Type B pancreatic cell (in vitro differentiated cells): ENCODE data around the gene LGR6. TPM values are rescaled to one million over a fixed set of nuclear protein-coding genes. Genes with fewer than 3 reads are reported as not detected.

ENCODE experiments used
- DNase-seq: peaks from one replicate; pipeline ENCODE4 v3.0.0; 2021; ENCODE audit warnings: mixed read lengths; ENCODE audit not compliant: unreplicated experiment; ENCODE audit errors: extremely low spot score
- H3K27ac Mint-ChIP-seq: 2 replicates; pipeline ENCODE4 v1.8.0; 2021; ENCODE audit warnings: mild to moderate bottlenecking, mixed read lengths
- H3K27me3 Mint-ChIP-seq: 2 replicates; pipeline ENCODE4 v1.8.0; 2021; ENCODE audit warnings: mixed read lengths
- H3K36me3 Mint-ChIP-seq: 2 replicates; pipeline ENCODE4 v1.8.0; 2021; ENCODE audit warnings: mixed read lengths
- H3K4me1 Mint-ChIP-seq: one replicate; pipeline ENCODE4 v1.8.0; 2021; ENCODE audit warnings: mixed read lengths; ENCODE audit not compliant: unreplicated experiment
- H3K4me3 Mint-ChIP-seq: 2 replicates; pipeline ENCODE4 v1.8.0; 2021; ENCODE audit warnings: mild to moderate bottlenecking, mixed read lengths
- H3K9me3 Mint-ChIP-seq: 2 replicates; pipeline ENCODE4 v1.8.0; 2021; ENCODE audit warnings: mixed read lengths
- total RNA-seq: library from RNA; stranded (reverse); gene quantifications from 2 replicates; pipeline ENCODE4 v1.2.1, GENCODE V29; 2021; ENCODE audit warnings: low replicate concordance
- TF ChIP-seq, protein P1 (sequence below): fragments of 200-600 bp; sonication (generic); conservative IDR thresholded peaks from 2 replicates; pipeline ENCODE4 v1.5.0; 2021; ENCODE audit warnings: antibody characterized with exemption, mild to moderate bottlenecking

Gene LGR6
- total RNA-seq, 1 donor from 2014 or later, result 2.8 TPM

DNA sequence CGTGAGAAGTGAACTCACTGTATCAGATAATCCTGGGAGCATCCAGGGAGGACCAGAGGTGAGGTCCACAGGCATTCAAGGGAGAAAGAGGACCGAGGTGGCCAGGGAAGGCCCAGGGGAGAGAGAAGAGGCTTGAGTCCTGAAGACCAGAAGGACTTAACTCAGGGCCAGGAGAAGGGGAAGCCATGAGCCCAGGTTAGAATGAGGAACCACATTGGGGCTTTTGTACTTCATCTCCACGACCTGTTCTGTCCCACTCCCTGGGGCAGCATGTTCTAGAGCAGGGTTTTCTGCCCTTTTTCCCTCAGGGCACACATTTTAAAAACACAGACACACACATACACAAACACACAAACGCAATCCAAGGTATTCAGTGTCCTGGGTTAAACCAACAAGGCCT is 8.4 kb downstream of the LGR6 start:
- H3K27ac Mint-ChIP-seq, result no peak overlapping the region
- TF ChIP-seq, protein P1, sequence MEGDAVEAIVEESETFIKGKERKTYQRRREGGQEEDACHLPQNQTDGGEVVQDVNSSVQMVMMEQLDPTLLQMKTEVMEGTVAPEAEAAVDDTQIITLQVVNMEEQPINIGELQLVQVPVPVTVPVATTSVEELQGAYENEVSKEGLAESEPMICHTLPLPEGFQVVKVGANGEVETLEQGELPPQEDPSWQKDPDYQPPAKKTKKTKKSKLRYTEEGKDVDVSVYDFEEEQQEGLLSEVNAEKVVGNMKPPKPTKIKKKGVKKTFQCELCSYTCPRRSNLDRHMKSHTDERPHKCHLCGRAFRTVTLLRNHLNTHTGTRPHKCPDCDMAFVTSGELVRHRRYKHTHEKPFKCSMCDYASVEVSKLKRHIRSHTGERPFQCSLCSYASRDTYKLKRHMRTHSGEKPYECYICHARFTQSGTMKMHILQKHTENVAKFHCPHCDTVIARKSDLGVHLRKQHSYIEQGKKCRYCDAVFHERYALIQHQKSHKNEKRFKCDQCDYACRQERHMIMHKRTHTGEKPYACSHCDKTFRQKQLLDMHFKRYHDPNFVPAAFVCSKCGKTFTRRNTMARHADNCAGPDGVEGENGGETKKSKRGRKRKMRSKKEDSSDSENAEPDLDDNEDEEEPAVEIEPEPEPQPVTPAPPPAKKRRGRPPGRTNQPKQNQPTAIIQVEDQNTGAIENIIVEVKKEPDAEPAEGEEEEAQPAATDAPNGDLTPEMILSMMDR, result no peak
- no peaks in the 10 kb centered on the region for H3K36me3 Mint-ChIP-seq
- H3K4me1 Mint-ChIP-seq, result no peaks in the 10 kb centered on the region
- no peak overlapping the region for H3K4me3 Mint-ChIP-seq
- peaks cover 27% of the 10 kb centered on the region for H3K27me3 Mint-ChIP-seq
- no peaks in the 10 kb centered on the region for H3K9me3 Mint-ChIP-seq
- DNase-seq, result no peak

DNA sequence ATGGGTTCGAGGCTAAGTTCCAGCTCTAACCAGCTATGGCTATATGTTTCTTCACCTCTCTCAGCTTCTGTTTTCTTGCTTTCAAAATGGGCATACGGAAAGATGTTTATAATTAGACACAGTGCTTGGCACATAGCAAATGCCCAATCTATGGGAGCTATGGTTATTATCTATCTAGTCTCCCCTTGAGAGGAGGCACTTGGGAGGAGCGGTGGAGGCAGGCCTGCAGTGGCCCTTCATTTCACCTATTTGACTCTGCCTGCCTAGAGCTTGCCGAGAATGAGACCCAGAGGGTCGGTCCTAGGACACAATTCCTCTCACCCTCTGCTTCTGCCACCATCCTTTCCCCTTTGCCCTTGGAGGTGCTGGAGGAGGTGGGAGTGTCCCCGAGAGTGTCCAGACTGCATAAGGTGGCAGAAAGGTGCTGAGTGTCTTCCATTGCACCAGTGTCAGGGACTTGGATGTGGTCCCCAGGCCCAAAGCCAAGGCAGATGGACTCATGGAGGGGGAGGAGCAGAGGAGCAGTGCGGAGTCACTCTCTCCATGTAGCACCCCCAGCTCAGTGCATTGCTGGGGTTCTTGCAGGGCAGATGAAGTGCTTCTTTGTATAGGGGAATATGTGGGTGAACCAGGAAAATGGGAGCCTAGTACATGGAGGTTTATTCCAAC is 9.0 kb downstream of the LGR6 start:
- Mint-ChIP-seq H3K4me1 (peaks cover 1% of the 10 kb centered on the region), H3K27me3 (peaks cover 21% of the 10 kb centered on the region)

DNA sequence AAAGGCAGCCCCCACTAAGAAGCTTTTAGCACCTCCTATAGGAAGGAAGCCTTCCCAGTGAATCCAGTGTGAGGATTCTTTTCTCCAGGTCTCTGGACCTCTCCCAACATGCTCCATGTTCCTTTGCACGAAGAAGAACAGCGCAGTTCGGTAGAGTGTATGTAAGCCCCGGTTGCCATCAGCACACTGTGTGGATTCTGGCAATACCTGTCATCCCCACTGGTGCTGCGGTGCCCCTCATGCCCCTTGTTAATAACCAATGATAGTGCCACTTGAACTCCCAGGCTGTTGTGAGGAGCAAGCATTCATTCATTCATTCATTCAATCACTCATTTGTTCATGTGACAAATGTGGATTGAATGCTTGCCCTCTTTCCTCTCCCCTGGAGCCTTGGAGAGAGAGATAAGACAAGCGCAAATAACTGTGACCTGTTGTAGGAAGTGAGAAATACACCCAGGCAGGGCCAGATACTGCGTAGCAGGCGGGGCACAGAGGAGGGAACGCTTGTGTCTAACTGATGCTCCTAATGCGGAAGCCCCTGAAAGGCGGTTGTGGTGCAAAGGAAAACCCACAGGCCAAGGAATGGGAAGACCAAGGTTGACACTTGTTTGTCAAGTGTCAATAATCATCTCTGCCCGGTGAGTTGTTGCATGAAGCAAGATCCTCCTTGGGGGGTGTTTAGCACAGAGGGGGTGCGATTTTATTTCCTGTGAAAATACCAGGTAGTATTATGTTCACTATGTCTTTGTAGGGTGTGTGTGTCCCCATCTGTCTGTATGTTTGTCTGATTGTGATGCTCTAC is 9.8 kb downstream of the LGR6 start:
- Mint-ChIP-seq H3K4me1 (peaks cover 7% of the 10 kb centered on the region), H3K27me3 (peaks cover 15% of the 10 kb centered on the region), H3K4me3 (no peak overlapping the region), H3K27ac (no peak overlapping the region), H3K9me3 (no peaks in the 10 kb centered on the region), H3K36me3 (no peaks in the 10 kb centered on the region)
- TF ChIP-seq, protein P1, result no peak
- no peak for DNase-seq

More for the DNA sequence above, 9.0 kb downstream of the LGR6 start:
- no peaks in the 10 kb centered on the region for H3K9me3 Mint-ChIP-seq
- DNase-seq, result no peak
- TF ChIP-seq, protein P1, result no peak
- H3K4me3 Mint-ChIP-seq, result no peak overlapping the region
- no peak overlapping the region for H3K27ac Mint-ChIP-seq
- no peaks in the 10 kb centered on the region for H3K36me3 Mint-ChIP-seq

DNA sequence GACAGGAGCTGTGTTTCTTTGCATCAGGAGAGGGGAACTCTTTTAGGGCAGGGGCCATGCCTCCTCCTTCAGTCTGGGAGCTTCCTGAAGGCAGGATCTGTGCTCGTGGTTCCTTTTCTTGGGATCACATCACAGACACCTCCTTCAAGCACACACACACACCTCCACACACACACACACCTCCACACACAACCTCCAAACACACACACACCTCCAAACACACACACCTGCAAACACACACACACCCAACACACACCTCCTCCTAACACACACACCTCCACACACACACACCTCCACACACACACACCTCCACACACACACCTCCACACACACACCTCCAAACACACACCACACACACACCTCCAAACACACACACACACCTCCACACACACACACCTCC is 10.5 kb downstream of the LGR6 start:
- Mint-ChIP-seq H3K9me3 (no peaks in the 10 kb centered on the region), H3K4me1 (peaks cover 7% of the 10 kb centered on the region), H3K36me3 (no peaks in the 10 kb centered on the region), H3K4me3 (no peak overlapping the region), H3K27ac (no peak overlapping the region), H3K27me3 (peaks cover 14% of the 10 kb centered on the region)
- DNase-seq, result no peak
- TF ChIP-seq, protein P1, result no peak

DNA sequence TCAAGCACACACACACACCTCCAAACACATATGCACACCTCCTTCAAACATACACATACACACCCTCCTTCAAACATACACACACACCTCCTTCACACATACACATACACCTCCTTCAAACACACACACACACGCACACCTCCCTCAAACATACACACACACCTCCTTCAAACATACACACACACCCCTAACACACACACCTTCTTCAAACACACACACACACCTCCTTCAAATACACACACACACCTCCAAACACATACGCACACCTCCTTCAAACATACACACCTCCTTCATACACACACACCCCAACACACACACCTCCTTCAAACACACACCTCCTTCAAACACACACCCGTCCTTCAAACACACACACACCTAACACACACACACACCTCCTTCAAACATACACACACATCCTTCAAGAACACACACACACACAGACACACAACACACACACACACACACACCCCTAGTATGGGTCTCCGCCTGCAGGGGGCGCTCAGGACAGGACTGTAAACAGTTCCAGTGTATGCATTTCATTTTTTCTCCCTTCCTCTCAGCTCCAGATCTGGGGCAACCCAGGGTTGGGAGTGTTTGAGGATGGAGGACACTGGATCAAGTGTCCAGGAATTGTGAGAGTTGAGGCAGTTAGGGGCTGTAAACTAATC is 12.1 kb downstream of the LGR6 start:
- Mint-ChIP-seq H3K36me3 (no peaks in the 10 kb centered on the region), H3K4me1 (peaks cover 7% of the 10 kb centered on the region), H3K27ac (no peak overlapping the region), H3K9me3 (no peaks in the 10 kb centered on the region), H3K4me3 (no peak overlapping the region), H3K27me3 (peaks cover 20% of the 10 kb centered on the region)
- TF ChIP-seq, protein P1, result peak; percentile 43
- DNase-seq, result no peak
